ENCODE results near the gene PUS10.

DNA sequence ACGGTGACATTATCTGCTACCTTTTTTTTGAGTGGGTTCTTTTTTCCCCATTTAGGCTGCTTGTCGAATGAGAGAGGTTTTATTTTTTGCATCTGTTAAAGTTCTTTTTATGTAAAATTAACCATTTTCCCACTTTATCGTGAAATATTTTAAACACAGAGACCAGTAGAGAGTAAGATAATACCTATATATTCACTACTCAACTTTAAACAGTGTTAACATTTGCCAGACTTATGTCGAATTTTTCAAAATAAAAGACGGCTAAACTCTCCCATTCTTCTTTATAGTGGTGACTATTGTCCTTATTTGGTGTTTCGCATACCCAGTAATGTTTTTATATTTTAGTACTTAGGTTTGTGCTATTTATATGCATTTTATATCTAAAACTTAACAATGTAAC, 743 bp upstream of the PUS10 start:
- TF ChIP-seq, protein P1, sequence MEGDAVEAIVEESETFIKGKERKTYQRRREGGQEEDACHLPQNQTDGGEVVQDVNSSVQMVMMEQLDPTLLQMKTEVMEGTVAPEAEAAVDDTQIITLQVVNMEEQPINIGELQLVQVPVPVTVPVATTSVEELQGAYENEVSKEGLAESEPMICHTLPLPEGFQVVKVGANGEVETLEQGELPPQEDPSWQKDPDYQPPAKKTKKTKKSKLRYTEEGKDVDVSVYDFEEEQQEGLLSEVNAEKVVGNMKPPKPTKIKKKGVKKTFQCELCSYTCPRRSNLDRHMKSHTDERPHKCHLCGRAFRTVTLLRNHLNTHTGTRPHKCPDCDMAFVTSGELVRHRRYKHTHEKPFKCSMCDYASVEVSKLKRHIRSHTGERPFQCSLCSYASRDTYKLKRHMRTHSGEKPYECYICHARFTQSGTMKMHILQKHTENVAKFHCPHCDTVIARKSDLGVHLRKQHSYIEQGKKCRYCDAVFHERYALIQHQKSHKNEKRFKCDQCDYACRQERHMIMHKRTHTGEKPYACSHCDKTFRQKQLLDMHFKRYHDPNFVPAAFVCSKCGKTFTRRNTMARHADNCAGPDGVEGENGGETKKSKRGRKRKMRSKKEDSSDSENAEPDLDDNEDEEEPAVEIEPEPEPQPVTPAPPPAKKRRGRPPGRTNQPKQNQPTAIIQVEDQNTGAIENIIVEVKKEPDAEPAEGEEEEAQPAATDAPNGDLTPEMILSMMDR (IDR thresholded peaks at IDR 0.05; ENCODE audit: insufficient read depth, low read length), result no peak
- TF ChIP-seq SPI1 (IDR thresholded peaks at IDR 0.05; ENCODE audit: borderline replicate concordance, low read depth) (no peak), POLR2AphosphoS5 (IDR thresholded peaks at IDR 0.05; ENCODE audit: low read depth) (no peak)
- TF ChIP-seq, protein P2, sequence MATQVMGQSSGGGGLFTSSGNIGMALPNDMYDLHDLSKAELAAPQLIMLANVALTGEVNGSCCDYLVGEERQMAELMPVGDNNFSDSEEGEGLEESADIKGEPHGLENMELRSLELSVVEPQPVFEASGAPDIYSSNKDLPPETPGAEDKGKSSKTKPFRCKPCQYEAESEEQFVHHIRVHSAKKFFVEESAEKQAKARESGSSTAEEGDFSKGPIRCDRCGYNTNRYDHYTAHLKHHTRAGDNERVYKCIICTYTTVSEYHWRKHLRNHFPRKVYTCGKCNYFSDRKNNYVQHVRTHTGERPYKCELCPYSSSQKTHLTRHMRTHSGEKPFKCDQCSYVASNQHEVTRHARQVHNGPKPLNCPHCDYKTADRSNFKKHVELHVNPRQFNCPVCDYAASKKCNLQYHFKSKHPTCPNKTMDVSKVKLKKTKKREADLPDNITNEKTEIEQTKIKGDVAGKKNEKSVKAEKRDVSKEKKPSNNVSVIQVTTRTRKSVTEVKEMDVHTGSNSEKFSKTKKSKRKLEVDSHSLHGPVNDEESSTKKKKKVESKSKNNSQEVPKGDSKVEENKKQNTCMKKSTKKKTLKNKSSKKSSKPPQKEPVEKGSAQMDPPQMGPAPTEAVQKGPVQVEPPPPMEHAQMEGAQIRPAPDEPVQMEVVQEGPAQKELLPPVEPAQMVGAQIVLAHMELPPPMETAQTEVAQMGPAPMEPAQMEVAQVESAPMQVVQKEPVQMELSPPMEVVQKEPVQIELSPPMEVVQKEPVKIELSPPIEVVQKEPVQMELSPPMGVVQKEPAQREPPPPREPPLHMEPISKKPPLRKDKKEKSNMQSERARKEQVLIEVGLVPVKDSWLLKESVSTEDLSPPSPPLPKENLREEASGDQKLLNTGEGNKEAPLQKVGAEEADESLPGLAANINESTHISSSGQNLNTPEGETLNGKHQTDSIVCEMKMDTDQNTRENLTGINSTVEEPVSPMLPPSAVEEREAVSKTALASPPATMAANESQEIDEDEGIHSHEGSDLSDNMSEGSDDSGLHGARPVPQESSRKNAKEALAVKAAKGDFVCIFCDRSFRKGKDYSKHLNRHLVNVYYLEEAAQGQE (IDR thresholded peaks at IDR 0.05; ENCODE audit: insufficient replicate concordance, low read depth), result no peak

Measured in HL-60 (cell line).